ENCODE data around the gene CFAP57. TPM values are rescaled to one million over a fixed set of nuclear protein-coding genes. Genes with fewer than 3 reads are reported as not detected.

Gene CFAP57
- polyA plus RNA-seq, 3 donors, result 2.6 to 5.9 (median 4.7) TPM

DNA sequence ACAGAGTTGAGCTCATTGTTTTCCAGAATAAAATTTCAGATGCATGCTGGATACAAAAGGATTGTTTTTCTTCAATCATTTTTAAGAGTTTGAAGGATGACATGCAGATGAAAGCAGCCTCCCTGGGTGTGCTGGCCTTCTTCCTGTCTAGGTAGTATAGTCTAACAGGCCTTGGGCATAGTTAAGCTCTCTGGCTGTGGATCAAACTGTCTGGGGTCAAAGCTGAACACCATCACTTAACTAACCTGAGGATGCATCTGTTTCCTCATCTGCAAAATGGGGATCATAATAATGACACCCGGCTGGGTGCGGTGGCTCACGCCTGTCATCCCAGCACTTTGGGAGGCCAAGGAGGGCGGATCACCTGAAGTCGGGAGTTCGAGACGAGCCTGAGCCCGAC, 122.6 kb downstream of the CFAP57 start:
- DNase-seq, result no peak

DNA sequence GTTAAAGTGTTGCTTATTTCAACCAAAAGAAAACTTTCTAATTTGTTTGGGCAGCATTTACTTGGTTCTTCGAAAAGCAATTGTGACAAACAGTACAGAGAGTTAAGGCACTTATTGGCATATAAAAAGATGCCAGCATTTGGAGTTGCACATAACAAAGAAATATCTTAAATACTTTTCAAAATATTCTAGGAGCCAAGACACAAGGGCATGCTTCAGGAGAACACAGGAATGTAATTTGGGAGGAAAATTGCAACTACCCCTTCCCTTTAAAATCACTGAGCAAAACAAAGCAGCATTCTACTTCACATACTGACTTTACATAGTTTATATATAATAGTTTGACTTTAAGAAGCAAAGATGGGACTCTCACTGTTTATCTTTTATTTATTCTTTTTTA, 124.1 kb downstream of the CFAP57 start:
- DNase-seq, result no peak

DNA sequence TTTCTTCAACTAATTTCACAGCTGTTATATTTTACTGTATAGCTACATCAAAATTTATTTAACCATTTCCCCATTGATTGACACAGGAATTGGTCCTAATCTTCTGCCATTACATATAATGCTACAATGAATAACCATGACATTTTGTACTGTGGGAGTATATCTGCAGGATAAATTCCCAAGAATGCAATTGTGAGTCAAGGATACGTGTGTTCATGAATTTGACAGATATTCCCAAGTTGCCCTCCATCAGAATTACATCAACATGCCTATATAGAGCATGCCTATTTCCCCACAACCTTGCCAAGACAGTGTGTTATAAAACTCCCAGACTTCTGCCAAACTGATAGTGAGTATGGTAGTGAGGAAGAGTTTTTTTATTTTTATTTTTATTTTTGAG, 125.9 kb downstream of the CFAP57 start:
- no peak for DNase-seq

DNA sequence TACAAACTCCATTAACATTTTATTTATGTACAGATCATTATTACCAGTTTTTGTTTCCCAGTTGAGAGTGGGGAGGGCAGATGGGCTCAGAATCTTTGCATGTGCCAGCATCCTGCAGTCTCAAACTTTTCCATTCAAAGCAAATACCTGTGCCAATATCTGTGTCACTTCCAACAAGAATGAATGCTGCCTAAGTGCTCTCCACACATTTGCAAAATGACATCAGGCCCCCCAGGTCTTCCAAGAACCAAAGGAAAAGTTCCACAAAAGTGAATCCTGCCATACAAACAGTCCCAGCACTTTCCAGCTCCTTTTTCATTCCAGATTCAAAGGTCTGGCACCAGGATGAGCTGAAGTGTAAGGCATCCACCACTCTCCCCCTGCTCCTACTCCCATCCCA, 127.0 kb downstream of the CFAP57 start:
- DNase-seq, result no peak

DNA sequence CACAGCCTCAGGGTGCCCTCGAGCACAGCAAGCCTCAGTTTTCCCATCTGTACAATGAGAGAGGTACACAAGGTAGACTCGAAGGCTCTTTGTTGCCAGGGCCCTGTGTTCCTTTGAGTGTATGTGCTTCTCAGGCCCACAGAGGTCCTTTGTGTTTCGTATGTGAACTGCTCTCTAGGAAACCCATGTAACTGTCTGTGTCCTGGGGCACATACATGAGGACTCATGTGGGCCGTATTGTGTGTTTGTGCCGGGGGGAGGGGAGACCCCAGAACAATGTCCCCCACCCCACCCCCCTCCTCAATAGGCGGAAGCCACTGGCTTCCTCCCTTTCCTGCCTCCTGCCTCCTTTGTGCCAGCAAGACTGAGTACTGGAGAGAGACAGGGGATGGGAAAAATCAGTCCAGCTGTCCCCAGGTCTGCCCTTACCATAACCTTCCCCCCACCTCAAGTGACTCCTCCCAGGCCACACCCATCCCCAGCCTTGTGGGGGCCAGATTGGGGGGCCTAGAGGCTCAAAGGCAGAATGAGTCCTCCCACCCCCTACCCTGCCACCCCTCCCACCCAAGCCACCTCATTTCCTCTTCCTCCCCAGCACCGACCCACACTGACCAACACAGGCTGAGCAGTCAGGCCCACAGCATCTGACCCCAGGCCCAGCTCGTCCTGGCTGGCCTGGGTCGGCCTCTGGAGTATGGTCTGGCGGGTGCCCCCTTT, 128.4 kb downstream of the CFAP57 start, which contains the start of gene TIE1:
Gene TIE1, plus strand, starts transcription at position 605 of the 717 bp plus-strand sequence. Its CDS starts 90 bp downstream, at position 695.
- no peak for DNase-seq

DNA sequence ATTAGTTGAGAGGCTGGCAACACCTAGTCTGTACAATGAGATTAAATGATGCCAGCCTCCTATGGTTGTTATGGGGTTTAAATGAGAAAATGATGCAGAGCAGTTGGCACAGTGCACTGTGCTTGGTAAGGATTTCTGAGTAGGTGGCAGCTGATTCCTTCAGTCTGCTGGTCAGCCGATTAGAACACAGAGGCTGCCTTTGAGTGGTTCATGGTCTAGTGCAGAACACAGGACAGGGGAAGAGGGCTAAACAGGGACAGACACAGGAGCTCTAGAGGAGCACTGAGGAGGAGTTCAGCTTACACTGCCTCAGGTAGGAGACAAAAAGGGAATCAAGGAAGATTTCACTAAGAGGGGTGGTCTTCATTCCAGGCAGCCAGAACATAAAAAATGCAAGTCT, 130.1 kb downstream of the CFAP57 start:
- no peak for DNase-seq

DNA sequence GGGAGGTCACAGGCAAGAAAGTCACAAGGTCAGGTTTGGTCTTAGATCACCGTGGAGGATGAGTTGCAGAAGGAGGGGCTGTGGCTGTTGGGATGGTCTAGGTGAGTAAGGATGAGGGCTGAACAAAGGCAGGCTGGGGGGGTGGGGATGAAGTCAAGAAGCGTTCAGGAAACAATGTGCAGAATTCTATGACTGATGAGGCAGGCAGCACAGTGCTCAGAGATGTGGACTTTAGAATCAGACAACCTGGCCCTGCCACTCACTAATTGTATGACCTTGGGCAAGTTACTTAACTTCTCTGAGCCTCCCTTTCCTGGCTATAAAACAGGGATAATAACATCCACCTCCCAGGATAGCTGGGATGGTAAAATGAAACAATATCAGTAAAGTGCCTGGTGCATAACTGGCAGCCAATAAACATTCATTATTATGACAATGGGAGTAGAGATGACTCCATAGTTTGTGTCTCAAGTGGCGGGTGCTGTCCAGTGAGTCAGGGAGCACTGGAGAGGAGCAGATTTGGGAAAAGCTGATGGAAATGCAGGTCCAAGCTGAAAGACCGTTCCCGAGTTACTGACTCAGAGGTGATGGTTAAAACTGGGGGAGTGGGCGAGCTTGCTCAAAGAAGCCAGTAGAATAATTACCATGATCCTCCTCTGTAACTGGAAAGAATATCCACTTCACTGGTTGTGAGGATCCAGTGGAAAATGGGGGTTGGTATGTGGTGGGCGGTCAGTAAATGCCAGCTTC, 130.8 kb downstream of the CFAP57 start:
- DNase-seq, result no peak

DNA sequence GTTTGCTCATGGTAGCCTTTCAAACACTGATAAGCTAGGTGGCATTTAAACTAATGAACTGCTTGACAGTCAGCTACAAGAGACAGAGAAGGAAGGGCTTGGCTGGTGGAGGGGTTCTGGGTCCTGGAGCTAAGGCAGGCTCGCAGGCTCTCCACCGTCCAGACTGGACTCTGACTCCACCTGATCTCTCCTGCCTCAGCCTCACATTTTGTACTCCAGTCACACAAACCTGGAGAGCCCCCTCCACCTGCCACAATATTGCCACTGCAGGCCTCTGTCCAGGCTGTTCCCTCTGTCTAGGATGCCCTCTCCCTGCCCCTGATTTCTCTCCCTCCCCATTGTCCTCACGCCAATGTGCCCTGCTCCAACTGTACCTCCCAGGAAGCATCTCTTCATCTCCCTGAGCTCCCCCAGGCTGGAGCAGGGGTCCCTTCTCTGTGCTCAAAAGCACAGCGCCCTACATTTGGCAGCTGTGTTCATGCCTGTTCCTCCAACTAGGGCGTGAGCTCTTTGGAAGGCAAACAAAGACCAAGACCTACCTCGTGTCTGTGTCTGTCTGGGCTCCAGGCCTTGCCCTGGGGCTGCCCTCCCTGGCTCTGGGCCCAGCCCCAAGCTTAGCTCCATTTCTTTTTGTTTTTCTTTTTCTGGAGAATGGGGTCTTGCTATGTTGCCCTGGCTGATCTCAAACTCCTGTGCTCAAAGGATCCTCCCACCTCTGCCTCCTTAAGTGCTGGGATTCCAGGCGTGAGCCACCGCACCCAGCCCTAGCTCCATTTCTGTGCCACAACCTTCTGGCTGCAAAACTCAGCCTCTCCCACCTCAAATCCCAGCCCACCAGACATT, 131.6 kb downstream of the CFAP57 start:
- no peak for DNase-seq

Other genes with a start within 250 kb of the CFAP57 start
- 10 to 100 TPM; 44.5 to 48.1 (median 45.5) TPM for gene SLC2A1, start 213.5 kb upstream of the CFAP57 start, polyA plus RNA-seq (ENCODE audit: insufficient read length in 3 of 3)
- 10 to 100 TPM; 76.3 to 81.9 (median 79.5) TPM for gene EBNA1BP2, start within 50 bp of the CFAP57 start, polyA plus RNA-seq (ENCODE audit: insufficient read length in 3 of 3)
- gene TMEM125, start 97.7 kb downstream of the CFAP57 start, polyA plus RNA-seq (ENCODE audit: insufficient read length in 3 of 3), result 10 to 100 TPM; 16.4 to 16.9 (median 16.6) TPM
- gene C1orf210, start 113.3 kb downstream of the CFAP57 start, polyA plus RNA-seq (ENCODE audit: insufficient read length in 3 of 3), result 10 to 100 TPM; 24.0 to 30.7 (median 28.4) TPM
- gene TIE1, start 128.7 kb downstream of the CFAP57 start, polyA plus RNA-seq (ENCODE audit: insufficient read length in 3 of 3), result 10 to 100 TPM; 52.1 to 63.4 (median 53.6) TPM
- gene MPL, start 165.5 kb downstream of the CFAP57 start, polyA plus RNA-seq (ENCODE audit: insufficient read length in 3 of 3), result under 1 TPM; 0.42 to 0.78 (median 0.65) TPM
- 10 to 100 TPM; 36.9 to 49.9 (median 44.3) TPM for gene CDC20, start 186.7 kb downstream of the CFAP57 start, polyA plus RNA-seq (ENCODE audit: insufficient read length in 3 of 3)
- gene ELOVL1, start 195.7 kb downstream of the CFAP57 start, polyA plus RNA-seq (ENCODE audit: insufficient read length in 3 of 3), result 10 to 100 TPM; 85.4 to 92.0 (median 88.8) TPM
- 10 to 100 TPM; 39.3 to 44.6 (median 42.2) TPM for gene MED8, start 217.5 kb downstream of the CFAP57 start, polyA plus RNA-seq (ENCODE audit: insufficient read length in 3 of 3)
- gene SZT2, start 217.6 kb downstream of the CFAP57 start, polyA plus RNA-seq (ENCODE audit: insufficient read length in 3 of 3), result 10 to 100 TPM; 21.4 to 34.7 (median 33.0) TPM

Data from renal pelvis (tissue), 4 donors.